Endothelial cell of umbilical vein (primary cell): ENCODE measurements around the gene SCN9A. TPM values are rescaled to one million over a fixed set of nuclear protein-coding genes. Genes with fewer than 3 reads are reported as not detected.

Experiments
- BruUV-seq: library from RNA; stranded (reverse); fragments of 400-500 nt; replicated peaks from 2 replicates; lab custom pipeline; 2021; lab: Mats Ljungman, UMichigan
- CTCF ChIA-PET: fragments of 300-600, 350-600 bp; sonication (Branson Sonifier 250); formaldehyde crosslinking; loops from one replicate; lab custom pipeline; 2021; ENCODE audit warnings: antibody characterized with exemption, inconsistent platforms; lab: Charles Lee
- POLR2A ChIA-PET: fragments of 300-600, 350-600 bp; sonication (Branson Sonifier 250); formaldehyde crosslinking; loops from one replicate; lab custom pipeline; 2021; ENCODE audit warnings: antibody characterized with exemption, inconsistent platforms; lab: Charles Lee
- DNase-seq: peaks from one replicate; pipeline ENCODE4 v3.0.0-alpha.2; 2011; ENCODE audit warnings: low read depth, low spot score
- FAIRE-seq: peaks from 2 replicates; lab custom pipeline; 2011; peaks lifted over from hg19 to GRCh38; lab: Jason Lieb, UNC
- H2AFZ ChIP-seq: 2 replicates; pipeline ENCODE4 v1.6.0; 2012; ENCODE audit warnings: low read depth, low read length, control low read depth, inconsistent platforms
- H3K27ac ChIP-seq: 2 replicates; pipeline ENCODE4 v1.5.1; 2011; ENCODE audit warnings: low read depth, mild to moderate bottlenecking, control low read depth, low read length, moderate library complexity; ENCODE audit not compliant: insufficient read depth
- H3K27me3 ChIP-seq, 2 experiments: 2 replicates each; pipeline versions ENCODE4 v1.6.0 to v1.6.1; 2011; ENCODE audit warnings: low read length in 2 of 2, mixed read lengths in 1 of 2; ENCODE audit not compliant: control insufficient read depth in 2 of 2, insufficient read depth in 2 of 2
- H3K36me3 ChIP-seq, 2 experiments: 2 replicates in 1 of 2; 3 replicates in 1 of 2; pipeline ENCODE4 v1.5.1; 2011; ENCODE audit warnings: low read length in 2 of 2, mild to moderate bottlenecking in 1 of 2, moderate library complexity in 1 of 2; ENCODE audit not compliant: control insufficient read depth in 2 of 2, insufficient read depth in 2 of 2; ENCODE audit errors: extremely low read depth in 1 of 2
- H3K4me1 ChIP-seq: 3 replicates; pipeline ENCODE4 v1.5.1; 2011; ENCODE audit warnings: mild to moderate bottlenecking, low read length; ENCODE audit not compliant: control insufficient read depth, insufficient read depth; ENCODE audit errors: extremely low read depth
- H3K4me2 ChIP-seq: 2 replicates; pipeline ENCODE4 v1.6.1; 2011; ENCODE audit warnings: low read length, control low read depth, mixed read lengths; ENCODE audit not compliant: insufficient read depth
- H3K4me3 ChIP-seq, 3 experiments: fragments of 200-600 bp in 1 of 3; sonication (generic), shearing (Covaris generic) in 1 of 3; replicated peaks in 1 of 3; 2 replicates each; pipeline ENCODE4 v1.5.1; 2011 to 2016; ENCODE audit warnings: control low read depth in 3 of 3, low read length in 3 of 3, mild to moderate bottlenecking in 2 of 3, inconsistent platforms in 1 of 3, low read depth in 1 of 3, moderate library complexity in 1 of 3; ENCODE audit not compliant: insufficient read depth in 1 of 3
- H3K79me2 ChIP-seq: 2 replicates; pipeline ENCODE4 v1.6.0; 2012; ENCODE audit warnings: low read length, inconsistent platforms; ENCODE audit not compliant: control insufficient read depth, insufficient read depth
- H3K9ac ChIP-seq: replicated peaks from 2 replicates; pipeline ENCODE3; 2011; ENCODE audit warnings: low read length, control low read depth; ENCODE audit not compliant: insufficient read depth; ENCODE audit errors: extremely low read depth
- H3K9me1 ChIP-seq: replicated peaks from 3 replicates; pipeline ENCODE4 v1.6.0; 2011; ENCODE audit warnings: mild to moderate bottlenecking, low read length; ENCODE audit not compliant: control insufficient read depth, insufficient read depth; ENCODE audit errors: extremely low read depth
- H3K9me3 ChIP-seq: replicated peaks from 2 replicates; pipeline ENCODE4 v1.5.1; 2012; ENCODE audit warnings: low read length, inconsistent platforms; ENCODE audit not compliant: control insufficient read depth, insufficient read depth
- H4K20me1 ChIP-seq: replicated peaks from 2 replicates; pipeline ENCODE3; 2011; ENCODE audit warnings: mild to moderate bottlenecking, low read length; ENCODE audit not compliant: control insufficient read depth, insufficient read depth; ENCODE audit errors: extremely low read depth
- CTCF ChIP-seq, 2 donors: IDR thresholded peaks; 1 replicate in 1 of 2; 2 replicates in 1 of 2; pipeline ENCODE4 v1.5.1; 2011; ENCODE audit warnings: low read length in 2 of 2, mild to moderate bottlenecking in 2 of 2, moderate library complexity in 2 of 2, control low read depth in 1 of 2, inconsistent platforms in 1 of 2, low read depth in 1 of 2; ENCODE audit not compliant: insufficient read depth in 1 of 2; ENCODE audit errors: extremely low read depth in 1 of 2
- EZH2 ChIP-seq: IDR thresholded peaks from 2 replicates; pipeline ENCODE4 v1.6.1; 2012; ENCODE audit warnings: borderline replicate concordance, low read depth, mild to moderate bottlenecking, moderate library complexity, low read length, inconsistent platforms; ENCODE audit not compliant: severe bottlenecking
- FOS ChIP-seq: IDR thresholded peaks from 2 replicates; pipeline ENCODE4 v1.6.1; 2011; ENCODE audit warnings: mild to moderate bottlenecking, low read length, moderate library complexity, borderline replicate concordance; ENCODE audit not compliant: insufficient read depth
- GATA2 ChIP-seq: IDR thresholded peaks from 2 replicates; pipeline ENCODE4 v1.7.0; 2011; ENCODE audit warnings: low read depth, mild to moderate bottlenecking, moderate library complexity, mixed read lengths, low read length; ENCODE audit not compliant: insufficient read length, insufficient read depth
- JUN ChIP-seq: IDR thresholded peaks from 2 replicates; pipeline ENCODE4 v1.6.1; 2011; ENCODE audit warnings: borderline replicate concordance, low read depth; ENCODE audit not compliant: insufficient read length, insufficient read depth
- MYC ChIP-seq: IDR thresholded peaks from one replicate; pipeline ENCODE4 v1.6.1; 2011; ENCODE audit warnings: mild to moderate bottlenecking, low read depth, low read length
- POLR2A ChIP-seq: IDR thresholded peaks from 2 replicates; pipeline ENCODE4 v1.6.1; 2012; ENCODE audit warnings: low read depth, mild to moderate bottlenecking, control low read depth, low read length
- POLR2AphosphoS5 ChIP-seq: IDR thresholded peaks from 2 replicates; pipeline ENCODE4 v1.6.1; 2012; ENCODE audit warnings: low read depth, mild to moderate bottlenecking, control low read depth, low read length, moderate library complexity; ENCODE audit not compliant: insufficient read depth
- dilution Hi-C: fragments of 300-500 bp; cut with MboI; formaldehyde crosslinking; loops from one replicate; pipeline ENCODE4 v1.15.0; 2019; ENCODE audit warnings: low sequenced_read_pairs; ENCODE audit not compliant: extremely low pct_ligation_motif_present
- intact Hi-C: fragments of 100-400 bp; cut with micrococcal nuclease; formaldehyde crosslinking; loops from one replicate; pipeline ENCODE4 v1.10.0; 2022
- polyA plus RNA-seq, 4 experiments: library from polyadenylated mRNA; depleted of rRNA in 3 of 4; stranded (reverse) in 3 of 4; unstranded in 1 of 4; fragments of >200 nt; gene quantifications; 2 replicates each; pipeline versions ENCODE4 v1.2.1 to v1.2.3, GENCODE V29; 2011 to 2012; ENCODE audit warnings: missing spikeins in 1 of 4
- total RNA-seq: library from RNA; stranded (reverse); gene quantifications from 2 replicates; pipeline ENCODE4 v1.2.3, GENCODE V29; 2021
- TF ChIP-seq, protein P1 (sequence below): IDR thresholded peaks from 2 replicates; pipeline ENCODE4 v1.6.1; 2011; ENCODE audit not compliant: insufficient read depth, insufficient read length

The SCN9A gene
- total and polyA plus RNA-seq, 2 donors (not counting 3 experiments of a cell fraction or from before 2014, with no cell fraction given), result 0.88 to 1.6 TPM

DNA sequence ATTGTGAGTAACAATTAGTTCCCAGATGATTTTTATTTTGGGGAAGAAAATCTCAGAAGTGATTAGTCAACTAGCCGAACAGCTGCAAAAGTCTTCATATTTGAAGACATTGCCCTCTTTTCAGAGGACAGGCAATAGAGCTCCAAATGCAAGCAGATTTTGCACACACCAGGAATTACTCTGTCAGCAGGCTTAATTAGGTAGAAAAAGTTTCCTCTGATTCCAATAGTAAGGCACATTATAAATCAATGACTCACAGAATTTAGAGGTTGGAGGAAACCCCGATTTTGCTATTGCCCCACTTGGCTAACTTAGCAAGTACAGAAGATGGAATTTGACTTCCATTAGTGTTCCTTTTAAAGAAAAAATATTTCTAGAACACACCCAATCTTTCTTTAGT, 217.2 kb downstream of the SCN9A start:
- H3K27ac ChIP-seq, result no peak overlapping the region
- H4K20me1 ChIP-seq, result no peaks in the 10 kb centered on the region
- H3K4me2 ChIP-seq, result no peak overlapping the region
- ChIA-PET CTCF (no interaction called here), POLR2A (no interaction called here)
- H3K27me3 ChIP-seq, result no peaks in the 10 kb centered on the region
- TF ChIP-seq POLR2AphosphoS5 (no peak), MYC (no peak), JUN (no peak), GATA2 (no peak), FOS (no peak)
- no peak overlapping the region for H2AFZ ChIP-seq
- H3K4me1 ChIP-seq, result no peaks in the 10 kb centered on the region
- BruUV-seq, result no TSS peak
- H3K9me1 ChIP-seq, result no peaks in the 10 kb centered on the region
- no peaks in the 10 kb centered on the region for H3K9me3 ChIP-seq
- no peaks in the 10 kb centered on the region for H3K79me2 ChIP-seq
- no peaks in the 10 kb centered on the region for H3K36me3 ChIP-seq
- H3K9ac ChIP-seq, result no peak overlapping the region
- dilution Hi-C loops (no loop called here), intact Hi-C loops (no loop called here)
- H3K4me3 ChIP-seq, result no peak overlapping the region
- DNase-seq (no peak), FAIRE-seq (no peak)

- CTCF ChIA-PET, result interaction anchor here (1.6 kb wide), 1 partner anchor 30 kb away, joined by 3 read pairs; the partner anchor contains the start of gene SCN1A
- FAIRE-seq, result no peak
- Histone ChIP-seq H3K27me3 (no peaks in the 10 kb centered on the region), H4K20me1 (no peaks in the 10 kb centered on the region), H3K9me3 (no peaks in the 10 kb centered on the region), H3K4me1 (no peaks in the 10 kb centered on the region), H3K9me1 (no peaks in the 10 kb centered on the region), H3K4me3 (no peak overlapping the region), H3K36me3 (no peaks in the 10 kb centered on the region), H3K27ac (no peak overlapping the region), H3K9ac (no peak overlapping the region), H3K4me2 (no peak overlapping the region), H3K79me2 (no peaks in the 10 kb centered on the region), H2AFZ (no peak overlapping the region)
- POLR2A ChIA-PET, result no interaction called here
- no peak for DNase-seq
- dilution Hi-C loops (no loop called here), intact Hi-C loops (no loop called here)
- BruUV-seq, result no TSS peak
- no peak for TF ChIP-seq CTCF (IDR thresholded peaks at IDR 0.05; ENCODE audit: extremely low read depth in 1 of 2, insufficient read depth in 1 of 2, low read depth in 1 of 2, low read length in 2 of 2)
- TF ChIP-seq GATA2, result no peak
- no peak for TF ChIP-seq EZH2
- no peak for TF ChIP-seq POLR2A
- TF ChIP-seq MYC, result no peak
- no peak for TF ChIP-seq POLR2AphosphoS5
- TF ChIP-seq, protein P1, sequence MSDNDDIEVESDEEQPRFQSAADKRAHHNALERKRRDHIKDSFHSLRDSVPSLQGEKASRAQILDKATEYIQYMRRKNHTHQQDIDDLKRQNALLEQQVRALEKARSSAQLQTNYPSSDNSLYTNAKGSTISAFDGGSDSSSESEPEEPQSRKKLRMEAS, result no peak
Observed at GRCh38 chr2:166157578-166157977, 218.2 kb downstream of the SCN9A start.
